GM19035 (cell line): ENCODE measurements around the gene PHTF1.
"Not testable (repeated sequence)": the region's sequence is repeated elsewhere in the genome, so short reads cannot be mapped to it uniquely, and the experiment has no call there.

Experiments
- ATAC-seq: cut with Tn5 transposase; IDR thresholded peaks from one replicate; pipeline ENCODE4 v1.9.1; 2021; ENCODE audit not compliant: unreplicated experiment

Gene PHTF1

DNA sequence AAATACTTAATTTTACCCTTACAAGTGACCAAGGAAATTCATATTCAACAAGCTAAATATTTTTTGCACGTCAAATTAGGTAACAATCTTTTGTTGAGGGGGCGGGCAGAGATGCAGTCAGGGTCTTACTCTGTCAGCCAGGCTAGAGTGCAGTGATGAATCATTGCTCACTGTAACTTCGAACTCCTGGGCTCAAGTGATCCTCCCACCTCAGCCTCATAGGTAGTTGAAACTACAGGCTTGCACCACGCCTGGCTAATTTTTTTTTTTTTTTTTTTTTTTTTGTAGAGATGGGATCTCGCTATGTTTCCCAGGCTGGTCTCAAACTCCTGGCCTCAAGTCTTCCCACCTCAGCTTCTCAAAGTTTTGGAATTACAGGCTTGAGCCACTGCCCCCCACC is 26.5 kb downstream of the PHTF1 start:
- no peak for ATAC-seq

DNA sequence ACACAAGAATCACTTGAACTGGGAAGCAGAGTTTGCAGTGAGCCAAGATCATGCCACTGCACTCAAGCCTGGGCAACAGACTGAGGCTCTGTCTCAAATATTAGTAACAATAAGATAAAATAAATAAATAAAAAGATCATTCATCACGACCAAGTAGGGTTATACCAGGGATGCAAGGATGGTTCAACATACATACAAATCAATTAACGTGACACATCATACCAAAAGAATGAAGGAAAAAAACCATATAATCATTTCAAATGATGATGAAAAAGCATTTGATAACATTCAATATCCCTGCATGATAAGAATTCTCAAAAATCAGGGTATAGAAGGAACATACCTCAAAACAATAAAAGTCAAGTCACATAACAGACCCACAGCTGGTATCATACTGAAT is 38.3 kb downstream of the PHTF1 start:
- ATAC-seq: no peak

DNA sequence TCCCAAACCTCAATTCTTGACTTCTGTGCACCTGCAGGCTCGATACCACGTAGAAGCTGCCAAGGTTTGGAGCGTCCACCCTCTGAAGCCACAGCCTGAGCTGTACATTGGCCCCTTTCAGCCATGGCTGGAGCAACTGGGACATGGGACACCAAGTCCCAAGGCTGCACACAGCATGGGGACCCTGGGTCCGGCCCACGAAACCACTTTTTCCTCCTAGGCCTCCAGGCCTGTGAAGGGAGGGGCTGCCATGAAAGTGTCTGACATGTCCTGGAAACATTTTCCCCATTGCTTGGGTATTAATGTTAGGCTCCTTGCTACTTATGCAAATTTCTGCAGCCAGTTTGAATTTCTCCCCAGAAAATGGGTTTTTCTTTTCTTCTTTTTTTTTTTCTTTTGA is 40.7 kb downstream of the PHTF1 start:
- ATAC-seq: not testable (repeated sequence)

GRCh38 chr1:113717506-113717905 is 41.8 kb downstream of the PHTF1 start:
- not testable (repeated sequence) for ATAC-seq

DNA sequence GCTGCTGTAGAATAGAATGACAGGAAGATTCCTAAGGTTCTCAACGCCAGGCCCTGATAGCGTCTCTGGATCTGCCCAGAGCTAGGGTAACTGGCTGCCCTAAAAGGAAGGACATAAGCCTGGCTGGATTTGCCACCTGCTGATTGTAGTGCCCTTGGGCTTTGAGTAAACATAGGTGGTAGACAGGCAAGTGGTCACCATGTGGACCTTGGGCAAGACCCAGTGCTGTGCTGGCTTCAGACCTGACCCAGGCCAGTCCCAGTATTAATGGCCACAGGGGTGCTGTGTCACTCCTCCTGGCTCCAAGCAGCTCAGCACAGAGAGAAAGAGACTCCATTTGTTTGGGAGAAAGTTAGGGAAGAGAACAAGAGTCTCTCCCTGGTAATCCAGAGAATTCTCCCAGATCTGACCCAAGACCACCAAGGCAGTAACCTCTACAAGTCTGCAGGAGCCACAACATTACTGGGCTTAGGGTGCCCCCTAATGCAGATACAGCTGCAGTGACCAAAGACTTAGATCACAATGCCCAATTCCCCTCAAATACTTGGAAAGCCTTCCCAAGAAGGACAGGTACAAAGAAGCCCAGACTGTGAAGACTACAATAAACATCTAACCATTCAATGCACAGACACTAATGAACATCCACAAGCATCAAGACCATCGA is 44.5 kb downstream of the PHTF1 start:
- no peak for ATAC-seq

GRCh38 chr1:113701429-113701828 is 57.9 kb downstream of the PHTF1 start:
- no peak for ATAC-seq

GRCh38 chr1:113694910-113695309 is 64.4 kb downstream of the PHTF1 start:
- no peak for ATAC-seq

GRCh38 chr1:113692824-113693431 is 66.4 kb downstream of the PHTF1 start:
- ATAC-seq: no peak

DNA sequence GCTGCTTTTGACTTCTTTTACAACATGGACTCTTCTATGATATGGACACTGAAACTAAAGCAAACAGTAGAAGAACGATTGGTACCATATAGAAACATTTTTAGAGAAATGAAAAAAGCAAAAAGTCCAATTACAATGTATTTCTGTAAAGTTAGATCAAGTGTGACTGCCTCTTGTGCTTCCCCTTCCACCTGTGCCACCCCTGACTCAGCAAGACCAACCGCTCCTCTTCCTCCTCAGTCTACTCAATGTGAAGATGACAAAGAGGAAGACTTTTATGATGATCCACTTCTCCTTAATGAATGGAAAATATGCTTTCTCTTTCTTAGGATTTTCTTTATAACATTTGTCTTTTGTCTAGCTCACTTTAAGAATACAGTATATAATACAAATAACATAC is 66.9 kb downstream of the PHTF1 start:
- no peak for ATAC-seq

DNA sequence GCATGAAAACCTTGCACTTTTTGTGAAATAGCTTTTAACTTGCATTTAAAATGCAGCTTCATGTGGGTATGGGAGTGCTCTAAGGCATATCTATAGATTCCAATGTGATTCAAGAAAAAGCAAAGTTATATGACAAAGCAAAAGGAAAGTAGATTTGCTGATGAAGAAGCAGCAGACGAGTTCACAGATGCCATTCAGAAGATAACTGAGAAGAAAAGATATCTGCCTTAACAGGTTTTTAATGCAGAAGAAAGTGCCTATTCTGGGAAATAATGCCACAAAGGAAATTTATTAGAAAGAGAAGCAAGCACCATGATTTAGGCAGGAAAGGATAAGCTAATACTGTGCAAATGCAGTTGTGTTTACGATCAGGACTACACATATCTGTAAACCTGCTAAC is 68.1 kb downstream of the PHTF1 start:
- no peak for ATAC-seq

DNA sequence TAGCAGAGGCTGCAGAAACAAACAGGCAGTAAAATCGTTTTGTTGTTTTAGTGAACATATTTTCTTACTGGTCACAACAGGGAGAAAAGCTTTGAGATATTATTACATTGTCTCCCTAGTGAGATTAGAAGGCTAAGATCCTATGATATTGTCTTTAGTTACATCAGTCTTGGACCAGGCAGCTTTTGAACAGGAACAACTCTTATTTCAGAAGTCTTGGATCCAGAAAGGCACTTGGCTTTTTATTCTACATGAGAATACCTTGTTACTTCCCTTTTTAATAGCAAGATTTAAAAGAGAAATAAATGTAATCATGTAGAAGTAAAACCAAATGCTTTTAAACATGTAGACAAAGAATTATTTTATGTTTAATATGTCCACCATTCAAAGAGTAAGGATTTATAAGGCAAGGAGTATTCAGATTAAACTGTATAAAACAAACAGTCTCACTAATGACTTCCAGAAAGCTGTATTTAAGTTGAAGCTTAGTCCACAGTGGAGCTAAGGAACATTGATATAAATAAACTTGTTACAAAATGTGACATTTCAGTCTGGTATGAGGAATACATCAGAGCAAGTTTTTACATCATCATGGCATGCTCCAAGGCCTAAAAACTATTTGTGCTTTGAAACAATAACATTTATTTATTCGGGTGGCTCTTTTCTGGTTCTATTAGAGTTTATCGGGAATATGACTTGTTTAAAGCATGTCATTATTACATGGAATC is 72.2 kb downstream of the PHTF1 start:
- no peak for ATAC-seq

DNA sequence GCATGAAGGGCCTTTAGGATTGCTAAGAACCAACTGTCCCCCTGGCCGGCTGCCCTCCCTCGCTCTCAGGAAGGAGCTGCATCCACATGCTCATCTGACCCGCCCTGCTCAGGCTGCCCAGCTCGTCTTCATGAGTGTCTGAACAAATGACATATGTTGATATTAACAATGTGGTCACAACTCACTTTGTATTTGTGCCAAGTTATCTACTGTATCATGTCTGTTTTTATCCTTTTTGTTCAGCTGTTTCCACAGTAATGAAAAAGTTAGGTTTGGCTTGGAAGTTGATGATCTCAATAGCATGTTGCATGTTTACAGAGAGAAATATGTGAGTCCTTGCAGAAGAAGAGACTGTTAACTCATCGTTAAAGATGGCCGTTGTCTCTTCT is 75.1 kb downstream of the PHTF1 start:
- no peak for ATAC-seq

DNA sequence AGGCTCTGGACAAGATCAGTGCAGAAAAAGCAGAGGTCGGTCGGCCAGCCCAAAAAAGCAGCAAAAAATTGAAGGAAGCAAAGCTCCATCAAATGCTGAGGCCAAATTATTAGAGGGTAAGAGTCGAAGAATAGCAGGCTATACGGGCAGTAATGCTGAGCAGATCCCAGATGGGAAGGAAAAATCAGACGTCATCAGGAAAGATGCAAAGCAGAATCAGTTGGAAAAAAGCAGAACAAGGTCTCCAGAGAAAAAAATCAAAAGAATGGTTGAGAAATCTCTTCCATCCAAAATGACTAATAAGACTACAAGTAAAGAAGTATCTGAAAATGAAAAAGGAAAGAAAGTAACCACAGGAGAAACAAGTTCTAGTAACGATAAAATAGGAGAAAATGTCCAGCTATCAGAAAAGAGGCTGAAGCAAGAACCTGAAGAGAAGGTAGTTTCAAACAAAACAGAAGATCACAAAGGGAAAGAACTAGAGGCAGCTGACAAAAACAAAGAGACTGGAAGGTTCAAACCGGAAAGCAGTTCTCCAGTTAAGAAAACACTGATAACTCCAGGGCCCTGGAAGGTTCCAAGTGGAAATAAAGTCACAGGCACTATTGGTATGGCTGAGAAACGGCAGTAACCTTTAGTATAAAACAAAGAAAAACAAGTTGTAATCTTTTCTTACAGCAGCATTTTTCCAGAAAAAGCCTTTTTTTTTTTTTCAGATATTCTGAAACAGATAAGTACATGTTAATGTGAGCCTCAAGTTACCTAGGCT is 75.7 kb downstream of the PHTF1 start:
- no peak for ATAC-seq

- no peak for ATAC-seq
Measured at GRCh38 chr1:113681596-113682337, 77.5 kb downstream of the PHTF1 start.

DNA sequence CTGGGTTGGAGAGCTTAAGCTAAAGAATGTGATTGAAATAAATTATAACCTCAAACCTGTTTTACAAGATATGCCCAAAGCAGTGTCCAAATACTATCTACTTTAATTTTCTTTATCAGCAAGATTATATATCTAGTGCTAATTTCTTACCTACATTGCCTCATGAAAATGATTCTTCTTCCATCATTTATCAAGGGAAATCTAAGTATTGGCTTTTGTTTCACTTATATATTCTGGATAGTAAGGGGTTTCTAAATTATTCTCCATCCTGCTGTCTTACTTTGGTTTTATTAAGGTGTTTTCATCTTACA is 81.2 kb downstream of the PHTF1 start:
- no peak for ATAC-seq

GRCh38 chr1:113677250-113678158 is 81.8 kb downstream of the PHTF1 start:
- no peak for ATAC-seq

DNA sequence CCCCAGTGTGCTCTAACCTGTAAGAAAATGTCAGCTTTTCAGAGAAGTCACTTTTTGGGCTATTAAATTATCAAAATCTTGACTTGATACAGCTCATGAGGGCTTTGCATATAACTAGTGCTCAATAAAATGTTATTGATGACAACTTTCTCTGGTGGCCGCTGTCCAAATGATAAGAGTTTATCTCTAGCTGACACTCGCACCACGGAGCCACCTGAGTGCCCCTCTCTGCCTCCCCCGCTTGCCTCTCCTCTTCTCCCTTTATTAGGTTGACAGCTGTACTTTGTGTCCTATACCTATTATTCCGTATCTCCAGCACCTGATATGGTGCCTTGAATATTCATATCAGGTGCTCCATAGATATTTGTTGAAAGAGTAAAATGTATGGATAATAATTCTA is 82.8 kb downstream of the PHTF1 start:
- no peak for ATAC-seq

- ATAC-seq: no peak
Measured at GRCh38 chr1:113675302-113675701, 84.0 kb downstream of the PHTF1 start.

GRCh38 chr1:113674591-113674990 is 84.7 kb downstream of the PHTF1 start:
- no peak for ATAC-seq

DNA sequence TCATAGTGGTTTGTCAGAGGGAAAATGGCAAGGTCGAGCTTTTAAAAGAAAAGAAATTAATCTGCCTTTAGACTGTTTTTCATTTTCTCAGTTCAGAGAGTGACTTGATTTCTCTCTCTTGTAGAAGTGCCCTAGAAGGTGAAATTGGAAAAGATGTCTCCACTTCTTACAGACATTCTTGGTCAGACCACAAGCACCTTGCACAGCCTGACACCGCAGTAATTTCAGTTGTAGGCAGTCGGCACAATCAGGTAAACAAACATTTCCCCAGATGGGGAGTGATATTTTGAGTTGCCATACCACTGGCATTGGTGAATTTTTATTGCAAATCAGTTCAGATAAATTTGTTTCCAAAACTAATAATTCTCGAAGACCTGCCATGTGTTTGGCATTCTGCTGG is 86.8 kb downstream of the PHTF1 start:
- no peak for ATAC-seq
